Esophagus mucosa (tissue), 1 donor: ENCODE data around the gene FAM78A. TPM values are rescaled to one million over a fixed set of nuclear protein-coding genes. Genes with fewer than 3 reads are reported as not detected.
"Not testable (repeated sequence)": the region's sequence is repeated elsewhere in the genome, so short reads cannot be mapped to it uniquely, and the experiment has no call there.

Source experiments
- ATAC-seq: fragments of 200-7000 bp; cut with Tn5 transposase; one replicate; pipeline ENCODE4 v1.9.1; 2020
- total RNA-seq: library from RNA; stranded (reverse); gene quantifications from one replicate; pipeline ENCODE4 v1.2.4, GENCODE V29; 2023
- donor health status: DM: yes; HTN: yes; CAD: no.

Gene FAM78A
- total RNA-seq, 1 donor from 2014 or later, result 0.72 TPM

- no peak for ATAC-seq
Observed at GRCh38 chr9:131280660-131281059, 4.3 kb upstream of the FAM78A start.

- no peak for ATAC-seq
Observed at GRCh38 chr9:131279863-131280570, 3.7 kb upstream of the FAM78A start.

GRCh38 chr9:131279196-131279862 is 3.0 kb upstream of the FAM78A start:
- ATAC-seq, result no peak

GRCh38 chr9:131278702-131279111 is 2.4 kb upstream of the FAM78A start:
- no peak for ATAC-seq

GRCh38 chr9:131277910-131278701 is 1.8 kb upstream of the FAM78A start:
- ATAC-seq, result peak; percentile 43

GRCh38 chr9:131277287-131277909 is 1.1 kb upstream of the FAM78A start:
- ATAC-seq, result no peak

GRCh38 chr9:131276891-131277286 is 579 bp upstream of the FAM78A start:
- peak; percentile 8 for ATAC-seq

GRCh38 chr9:131275332-131276093 is 797 bp downstream of the FAM78A start:
- ATAC-seq, result no peak

GRCh38 chr9:131274674-131275331 is 1.5 kb downstream of the FAM78A start:
- ATAC-seq, result no peak

- ATAC-seq, result no peak
Observed at GRCh38 chr9:131273856-131274673, 2.2 kb downstream of the FAM78A start.

GRCh38 chr9:131273146-131273855 is 3.0 kb downstream of the FAM78A start:
- no peak for ATAC-seq

- ATAC-seq, result no peak
Observed at GRCh38 chr9:131272212-131272611, 4.1 kb downstream of the FAM78A start.

- ATAC-seq, result no peak
Observed at GRCh38 chr9:131271506-131271931, 4.8 kb downstream of the FAM78A start.

- ATAC-seq, result not testable (repeated sequence)
Observed at GRCh38 chr9:131271016-131271273, 5.4 kb downstream of the FAM78A start.

- ATAC-seq, result peak; percentile 32
Observed at GRCh38 chr9:131270171-131271015, 5.9 kb downstream of the FAM78A start.

GRCh38 chr9:131266266-131267229 is 9.8 kb downstream of the FAM78A start:
- peak; percentile 46 for ATAC-seq

- no peak for ATAC-seq
Observed at GRCh38 chr9:131264231-131264630, 12.1 kb downstream of the FAM78A start.

GRCh38 chr9:131263701-131264100 is 12.6 kb downstream of the FAM78A start:
- no peak for ATAC-seq
